ENCODE results near the gene ANKRD28.

GRCh38 chr3:15645740-15646501 is 151.9 kb downstream of the ANKRD28 start:
- TF ChIP-seq JUND (IDR thresholded peaks at IDR 0.05) (peak; percentile 96), CTCF (IDR thresholded peaks at IDR 0.05) (peak; percentile 13; the same call in 1 of the 2 replicates), POLR2AphosphoS5 (IDR thresholded peaks at IDR 0.05; ENCODE audit: low read depth, low read length) (peak; percentile 80; the same call in 1 of the 2 replicates), EZH2phosphoT487 (IDR thresholded peaks at IDR 0.05; ENCODE audit: borderline replicate concordance, low read depth) (no peak), TAF1 (IDR thresholded peaks at IDR 0.05; ENCODE audit: borderline replicate concordance, low read depth, low read length) (no peak), TEAD4 (IDR thresholded peaks at IDR 0.05; ENCODE audit: borderline replicate concordance, insufficient read depth) (peak; percentile 96), USF2 (IDR thresholded peaks at IDR 0.05; ENCODE audit: borderline replicate concordance, low read depth, low read length) (no peak), EP300 (IDR thresholded peaks at IDR 0.05; ENCODE audit: borderline replicate concordance in 1 of 2, low read depth in 1 of 2, low read length in 1 of 2) (peak; percentile 77 to 98), SIN3A (IDR thresholded peaks at IDR 0.05; ENCODE audit: borderline replicate concordance, low read depth, low read length) (peak; percentile 90; the same call in 1 of the 2 replicates), YY1 (IDR thresholded peaks at IDR 0.05; ENCODE audit: low read depth) (no peak)

All from SK-N-SH (cell line).